Endothelial cell of umbilical vein (primary cell): ENCODE results near the gene LST1. TPM values are rescaled to one million over a fixed set of nuclear protein-coding genes. Genes with fewer than 3 reads are reported as not detected.

Experiments used
- BruUV-seq: library from RNA; stranded (reverse); fragments of 400-500 nt; replicated peaks from 2 replicates; lab custom pipeline; 2021; lab: Mats Ljungman, UMichigan
- CTCF ChIA-PET: fragments of 300-600, 350-600 bp; sonication (Branson Sonifier 250); formaldehyde crosslinking; loops from one replicate; lab custom pipeline; 2021; ENCODE audit warnings: antibody characterized with exemption, inconsistent platforms; lab: Charles Lee
- POLR2A ChIA-PET: fragments of 300-600, 350-600 bp; sonication (Branson Sonifier 250); formaldehyde crosslinking; loops from one replicate; lab custom pipeline; 2021; ENCODE audit warnings: antibody characterized with exemption, inconsistent platforms; lab: Charles Lee
- DNase-seq: peaks from one replicate; pipeline ENCODE4 v3.0.0-alpha.2; 2011; ENCODE audit warnings: low read depth, low spot score
- FAIRE-seq: peaks from 2 replicates; lab custom pipeline; 2011; peaks lifted over from hg19 to GRCh38; lab: Jason Lieb, UNC
- H2AFZ ChIP-seq: 2 replicates; pipeline ENCODE4 v1.6.0; 2012; ENCODE audit warnings: low read depth, low read length, control low read depth, inconsistent platforms
- H3K27ac ChIP-seq: 2 replicates; pipeline ENCODE4 v1.5.1; 2011; ENCODE audit warnings: low read depth, mild to moderate bottlenecking, control low read depth, low read length, moderate library complexity; ENCODE audit not compliant: insufficient read depth
- H3K27me3 ChIP-seq, 2 experiments: 2 replicates each; pipeline versions ENCODE4 v1.6.0 to v1.6.1; 2011; ENCODE audit warnings: low read length in 2 of 2, mixed read lengths in 1 of 2; ENCODE audit not compliant: control insufficient read depth in 2 of 2, insufficient read depth in 2 of 2
- H3K36me3 ChIP-seq, 2 experiments: 2 replicates in 1 of 2; 3 replicates in 1 of 2; pipeline ENCODE4 v1.5.1; 2011; ENCODE audit warnings: low read length in 2 of 2, mild to moderate bottlenecking in 1 of 2, moderate library complexity in 1 of 2; ENCODE audit not compliant: control insufficient read depth in 2 of 2, insufficient read depth in 2 of 2; ENCODE audit errors: extremely low read depth in 1 of 2
- H3K4me1 ChIP-seq: 3 replicates; pipeline ENCODE4 v1.5.1; 2011; ENCODE audit warnings: mild to moderate bottlenecking, low read length; ENCODE audit not compliant: control insufficient read depth, insufficient read depth; ENCODE audit errors: extremely low read depth
- H3K4me2 ChIP-seq: 2 replicates; pipeline ENCODE4 v1.6.1; 2011; ENCODE audit warnings: low read length, control low read depth, mixed read lengths; ENCODE audit not compliant: insufficient read depth
- H3K4me3 ChIP-seq, 3 experiments: fragments of 200-600 bp in 1 of 3; sonication (generic), shearing (Covaris generic) in 1 of 3; replicated peaks in 1 of 3; 2 replicates each; pipeline ENCODE4 v1.5.1; 2011 to 2016; ENCODE audit warnings: control low read depth in 3 of 3, low read length in 3 of 3, mild to moderate bottlenecking in 2 of 3, inconsistent platforms in 1 of 3, low read depth in 1 of 3, moderate library complexity in 1 of 3; ENCODE audit not compliant: insufficient read depth in 1 of 3
- H3K79me2 ChIP-seq: 2 replicates; pipeline ENCODE4 v1.6.0; 2012; ENCODE audit warnings: low read length, inconsistent platforms; ENCODE audit not compliant: control insufficient read depth, insufficient read depth
- H3K9ac ChIP-seq: replicated peaks from 2 replicates; pipeline ENCODE3; 2011; ENCODE audit warnings: low read length, control low read depth; ENCODE audit not compliant: insufficient read depth; ENCODE audit errors: extremely low read depth
- H3K9me1 ChIP-seq: replicated peaks from 3 replicates; pipeline ENCODE4 v1.6.0; 2011; ENCODE audit warnings: mild to moderate bottlenecking, low read length; ENCODE audit not compliant: control insufficient read depth, insufficient read depth; ENCODE audit errors: extremely low read depth
- H3K9me3 ChIP-seq: replicated peaks from 2 replicates; pipeline ENCODE4 v1.5.1; 2012; ENCODE audit warnings: low read length, inconsistent platforms; ENCODE audit not compliant: control insufficient read depth, insufficient read depth
- H4K20me1 ChIP-seq: replicated peaks from 2 replicates; pipeline ENCODE3; 2011; ENCODE audit warnings: mild to moderate bottlenecking, low read length; ENCODE audit not compliant: control insufficient read depth, insufficient read depth; ENCODE audit errors: extremely low read depth
- EZH2 ChIP-seq: IDR thresholded peaks from 2 replicates; pipeline ENCODE4 v1.6.1; 2012; ENCODE audit warnings: borderline replicate concordance, low read depth, mild to moderate bottlenecking, moderate library complexity, low read length, inconsistent platforms; ENCODE audit not compliant: severe bottlenecking
- FOS ChIP-seq: IDR thresholded peaks from 2 replicates; pipeline ENCODE4 v1.6.1; 2011; ENCODE audit warnings: mild to moderate bottlenecking, low read length, moderate library complexity, borderline replicate concordance; ENCODE audit not compliant: insufficient read depth
- GATA2 ChIP-seq: IDR thresholded peaks from 2 replicates; pipeline ENCODE4 v1.7.0; 2011; ENCODE audit warnings: low read depth, mild to moderate bottlenecking, moderate library complexity, mixed read lengths, low read length; ENCODE audit not compliant: insufficient read length, insufficient read depth
- JUN ChIP-seq: IDR thresholded peaks from 2 replicates; pipeline ENCODE4 v1.6.1; 2011; ENCODE audit warnings: borderline replicate concordance, low read depth; ENCODE audit not compliant: insufficient read length, insufficient read depth
- MAX ChIP-seq: IDR thresholded peaks from 2 replicates; pipeline ENCODE4 v1.6.1; 2011; ENCODE audit not compliant: insufficient read depth, insufficient read length
- MYC ChIP-seq: IDR thresholded peaks from one replicate; pipeline ENCODE4 v1.6.1; 2011; ENCODE audit warnings: mild to moderate bottlenecking, low read depth, low read length
- POLR2A ChIP-seq: IDR thresholded peaks from 2 replicates; pipeline ENCODE4 v1.6.1; 2012; ENCODE audit warnings: low read depth, mild to moderate bottlenecking, control low read depth, low read length
- POLR2AphosphoS5 ChIP-seq: IDR thresholded peaks from 2 replicates; pipeline ENCODE4 v1.6.1; 2012; ENCODE audit warnings: low read depth, mild to moderate bottlenecking, control low read depth, low read length, moderate library complexity; ENCODE audit not compliant: insufficient read depth
- dilution Hi-C: fragments of 300-500 bp; cut with MboI; formaldehyde crosslinking; loops from one replicate; pipeline ENCODE4 v1.15.0; 2019; ENCODE audit warnings: low sequenced_read_pairs; ENCODE audit not compliant: extremely low pct_ligation_motif_present
- intact Hi-C: fragments of 100-400 bp; cut with micrococcal nuclease; formaldehyde crosslinking; loops from one replicate; pipeline ENCODE4 v1.10.0; 2022
- polyA plus RNA-seq, 4 experiments: library from polyadenylated mRNA; depleted of rRNA in 3 of 4; stranded (reverse) in 3 of 4; unstranded in 1 of 4; fragments of >200 nt; gene quantifications; 2 replicates each; pipeline versions ENCODE4 v1.2.1 to v1.2.3, GENCODE V29; 2011 to 2012; ENCODE audit warnings: missing spikeins in 1 of 4
- total RNA-seq: library from RNA; stranded (reverse); gene quantifications from 2 replicates; pipeline ENCODE4 v1.2.3, GENCODE V29; 2021
- TF ChIP-seq, protein P1 (sequence below), 2 donors: IDR thresholded peaks; 1 replicate in 1 of 2; 2 replicates in 1 of 2; pipeline ENCODE4 v1.5.1; 2011; ENCODE audit warnings: low read length in 2 of 2, mild to moderate bottlenecking in 2 of 2, moderate library complexity in 2 of 2, control low read depth in 1 of 2, inconsistent platforms in 1 of 2, low read depth in 1 of 2; ENCODE audit not compliant: insufficient read depth in 1 of 2; ENCODE audit errors: extremely low read depth in 1 of 2

LST1 gene
- total and polyA plus RNA-seq, 2 donors (not counting 3 experiments of a cell fraction or from before 2014, with no cell fraction given), result 1.00 to 1.8 TPM

GRCh38 chr6:31624070-31624469, 38.0 kb downstream of the LST1 start:
- POLR2A ChIA-PET, result no interaction called here
- H4K20me1 ChIP-seq, result no peaks in the 10 kb centered on the region
- no peak overlapping the region for H3K4me2 ChIP-seq
- CTCF ChIA-PET, result no interaction called here
- FAIRE-seq (no peak), DNase-seq (no peak)
- intact Hi-C loops, result loop anchor here (5.0 kb wide), 1 partner anchor 132 kb away; no protein-coding TSS in a partner anchor
- no peak overlapping the region for H3K4me3 ChIP-seq
- TF ChIP-seq POLR2A (no peak), FOS (no peak), GATA2 (no peak), EZH2 (no peak), POLR2AphosphoS5 (no peak), MYC (no peak), JUN (no peak), MAX (no peak)
- TF ChIP-seq, protein P1, sequence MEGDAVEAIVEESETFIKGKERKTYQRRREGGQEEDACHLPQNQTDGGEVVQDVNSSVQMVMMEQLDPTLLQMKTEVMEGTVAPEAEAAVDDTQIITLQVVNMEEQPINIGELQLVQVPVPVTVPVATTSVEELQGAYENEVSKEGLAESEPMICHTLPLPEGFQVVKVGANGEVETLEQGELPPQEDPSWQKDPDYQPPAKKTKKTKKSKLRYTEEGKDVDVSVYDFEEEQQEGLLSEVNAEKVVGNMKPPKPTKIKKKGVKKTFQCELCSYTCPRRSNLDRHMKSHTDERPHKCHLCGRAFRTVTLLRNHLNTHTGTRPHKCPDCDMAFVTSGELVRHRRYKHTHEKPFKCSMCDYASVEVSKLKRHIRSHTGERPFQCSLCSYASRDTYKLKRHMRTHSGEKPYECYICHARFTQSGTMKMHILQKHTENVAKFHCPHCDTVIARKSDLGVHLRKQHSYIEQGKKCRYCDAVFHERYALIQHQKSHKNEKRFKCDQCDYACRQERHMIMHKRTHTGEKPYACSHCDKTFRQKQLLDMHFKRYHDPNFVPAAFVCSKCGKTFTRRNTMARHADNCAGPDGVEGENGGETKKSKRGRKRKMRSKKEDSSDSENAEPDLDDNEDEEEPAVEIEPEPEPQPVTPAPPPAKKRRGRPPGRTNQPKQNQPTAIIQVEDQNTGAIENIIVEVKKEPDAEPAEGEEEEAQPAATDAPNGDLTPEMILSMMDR (IDR thresholded peaks at IDR 0.05; ENCODE audit: extremely low read depth in 1 of 2, insufficient read depth in 1 of 2, low read depth in 1 of 2, low read length in 2 of 2), result no peak
- H3K4me1 ChIP-seq, result peaks cover 13% of the 10 kb centered on the region
- no peaks in the 10 kb centered on the region for H3K9me1 ChIP-seq
- peaks cover 36 to 48% of the 10 kb centered on the region in 2 experiments for H3K36me3 ChIP-seq
- H3K9me3 ChIP-seq, result no peaks in the 10 kb centered on the region
- H2AFZ ChIP-seq, result no peak overlapping the region
- no peak overlapping the region for H3K9ac ChIP-seq
- no peak overlapping the region for H3K27ac ChIP-seq
- dilution Hi-C loops, result no loop called here
- H3K79me2 ChIP-seq, result peaks cover 66% of the 10 kb centered on the region
- H3K27me3 ChIP-seq, result no peaks in the 10 kb centered on the region
- no TSS peak for BruUV-seq
